Superior temporal gyrus (tissue), 1 donor: ENCODE data around the gene FGF10.

ENCODE experiments used
- DNase-seq: peaks from one replicate; pipeline ENCODE4 v3.0.0-alpha.2; 2016; ENCODE audit errors: extremely low spot score

The FGF10 gene

DNA sequence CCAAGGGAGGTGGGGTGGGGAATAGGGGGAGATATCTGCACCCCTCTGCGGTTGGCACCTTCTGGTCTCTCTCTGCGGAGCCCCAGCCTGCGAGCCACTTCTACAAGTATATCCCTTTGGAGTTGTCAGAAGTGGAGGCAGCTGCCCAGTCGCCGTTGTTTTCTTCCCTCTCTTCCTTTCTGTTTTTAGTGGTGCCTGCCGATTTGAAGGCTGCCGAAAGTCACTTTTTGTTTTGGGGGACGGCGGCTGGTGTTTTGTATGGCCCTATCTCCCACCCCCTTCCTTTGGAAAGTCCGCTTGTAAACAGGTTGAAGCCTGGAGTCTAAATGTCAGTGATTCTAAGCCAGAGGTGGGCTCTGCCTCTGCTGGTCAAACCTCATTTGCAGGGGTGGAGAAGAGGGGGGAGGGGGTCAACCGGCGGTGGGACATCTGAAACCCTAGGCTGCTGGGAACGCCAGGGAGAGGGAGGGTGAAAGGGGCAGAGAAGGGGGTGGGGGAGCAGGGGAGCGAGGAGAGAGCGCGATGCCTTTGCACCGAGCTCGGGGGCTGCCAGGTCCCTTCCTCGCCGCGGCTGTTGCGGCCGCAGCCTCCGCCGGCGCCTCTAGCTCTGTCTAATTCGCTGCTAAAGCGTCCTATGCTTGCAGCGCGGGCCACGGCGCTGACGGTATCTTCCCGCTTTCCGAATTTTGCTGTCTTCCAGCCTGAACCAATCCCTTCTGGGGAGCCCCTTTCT, at the start of gene FGF10:
Gene FGF10 (minus strand): TSS at position 331 of the 733 bp plus-strand sequence. CDS start 738 bp downstream, outside the sequence.
- no peak for DNase-seq

DNA sequence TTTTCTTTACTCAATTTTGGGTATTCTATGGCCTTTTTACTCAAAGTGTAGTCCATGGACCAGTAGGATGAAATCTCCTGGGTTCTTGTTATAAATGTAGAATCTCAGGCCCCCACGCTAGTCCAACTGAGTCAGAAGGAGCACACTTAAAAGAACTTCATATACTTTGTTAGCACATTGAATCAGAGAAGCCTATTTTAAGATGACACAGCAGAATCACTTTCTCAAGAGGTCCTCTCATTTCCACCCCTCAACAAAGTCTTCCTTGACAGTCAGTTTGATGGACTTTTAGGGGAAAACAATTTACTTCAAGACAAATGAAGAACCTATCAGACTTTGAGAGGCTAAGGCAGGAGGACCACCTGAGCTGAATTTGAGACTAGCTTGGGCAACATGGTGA, 37.7 kb upstream of the FGF10 start:
- DNase-seq: no peak

DNA sequence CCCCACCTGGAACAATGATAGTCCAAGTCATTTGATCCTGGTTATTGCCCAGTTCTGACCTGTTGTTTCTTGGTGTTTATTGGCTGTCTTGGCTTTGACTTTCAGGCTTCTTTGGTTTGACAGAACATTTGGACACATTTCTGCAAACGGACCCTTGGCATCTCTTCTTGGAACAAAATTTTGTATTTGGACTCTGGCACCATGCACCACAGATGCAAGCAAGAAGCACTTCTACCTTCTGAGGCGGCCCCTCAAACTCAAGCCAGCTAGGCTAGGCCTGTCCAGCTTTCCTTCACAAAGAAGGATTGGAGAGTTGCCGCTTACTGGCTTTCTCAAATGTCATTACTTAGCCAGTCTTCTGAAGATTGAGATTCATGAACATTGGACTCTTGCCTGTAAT, 23.1 kb upstream of the FGF10 start:
- DNase-seq: no peak

DNA sequence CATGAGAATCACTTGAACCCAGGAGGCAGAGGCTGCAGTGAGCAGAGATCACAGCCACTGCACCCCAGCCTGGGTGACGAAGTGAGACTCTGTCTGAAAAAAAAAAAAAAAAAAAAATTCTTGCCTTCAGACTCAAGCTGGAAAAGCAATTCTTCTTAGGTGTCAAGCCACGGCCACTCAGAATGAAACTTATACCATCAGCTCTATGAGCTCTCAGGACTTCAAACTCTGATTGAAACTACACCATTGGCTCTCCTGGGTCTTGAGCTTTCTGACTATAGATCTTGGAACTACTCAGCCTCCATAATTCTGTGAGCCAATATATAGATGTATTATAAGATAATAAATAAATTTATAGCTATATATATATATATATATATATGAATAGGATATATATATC, 12.9 kb upstream of the FGF10 start:
- DNase-seq: no peak

DNA sequence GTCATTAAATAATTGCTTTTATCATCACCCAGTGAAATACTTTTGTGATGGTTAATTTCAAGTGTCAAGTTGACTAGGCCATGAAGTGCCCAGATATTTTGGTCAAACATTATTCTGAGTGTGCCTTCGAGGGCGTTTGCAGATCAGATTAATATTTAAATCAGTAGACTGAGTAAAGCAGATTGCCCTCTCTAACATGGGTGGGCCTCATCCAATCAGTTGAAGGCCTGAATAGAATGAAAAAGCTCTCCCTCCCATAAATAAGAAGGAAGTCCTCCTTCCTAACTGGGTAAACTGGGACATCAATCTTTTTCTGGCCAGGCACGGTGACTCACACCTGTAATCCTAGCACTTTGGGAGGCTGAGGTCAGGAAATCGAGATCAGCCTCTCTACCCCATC, 12.4 kb upstream of the FGF10 start:
- DNase-seq: no peak

DNA sequence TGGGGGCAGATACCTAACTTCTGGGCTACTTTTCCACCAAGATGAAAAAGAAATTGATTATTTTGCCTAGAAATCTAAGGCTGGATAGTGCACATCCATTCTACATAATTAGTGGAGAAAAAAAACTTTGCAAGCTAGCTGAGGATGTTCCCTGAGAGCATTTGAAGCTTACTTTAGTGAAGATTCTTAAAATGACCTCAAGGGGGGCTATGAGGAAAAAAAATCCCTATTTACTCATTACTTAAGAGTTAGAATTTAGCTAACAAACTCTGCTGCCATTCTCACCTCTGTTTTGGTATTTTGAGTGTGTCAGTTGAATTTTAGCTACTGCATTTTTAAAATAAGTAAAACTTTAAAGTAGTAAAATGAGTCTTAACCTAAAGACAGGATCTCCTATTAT, 9.2 kb upstream of the FGF10 start:
- no peak for DNase-seq

DNA sequence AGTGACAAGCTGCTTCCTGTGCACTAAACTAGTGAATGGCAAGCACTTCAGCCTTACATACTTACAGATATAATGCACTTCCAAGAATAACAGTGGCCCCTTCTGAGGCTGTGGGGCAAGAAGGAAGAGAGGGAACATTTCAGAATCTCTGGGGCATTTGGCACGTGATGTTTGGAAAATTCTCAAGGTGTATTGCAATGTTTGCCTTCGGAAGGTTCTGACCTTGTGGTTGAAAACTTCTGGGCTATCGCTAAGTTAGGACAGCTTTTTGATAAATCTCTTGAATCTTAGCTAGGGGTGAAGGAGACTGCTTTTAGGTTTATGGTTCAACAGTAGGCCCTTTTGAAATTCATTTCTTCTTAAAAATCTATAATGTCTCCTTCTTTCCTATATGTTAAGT, 7.1 kb upstream of the FGF10 start:
- no peak for DNase-seq

DNA sequence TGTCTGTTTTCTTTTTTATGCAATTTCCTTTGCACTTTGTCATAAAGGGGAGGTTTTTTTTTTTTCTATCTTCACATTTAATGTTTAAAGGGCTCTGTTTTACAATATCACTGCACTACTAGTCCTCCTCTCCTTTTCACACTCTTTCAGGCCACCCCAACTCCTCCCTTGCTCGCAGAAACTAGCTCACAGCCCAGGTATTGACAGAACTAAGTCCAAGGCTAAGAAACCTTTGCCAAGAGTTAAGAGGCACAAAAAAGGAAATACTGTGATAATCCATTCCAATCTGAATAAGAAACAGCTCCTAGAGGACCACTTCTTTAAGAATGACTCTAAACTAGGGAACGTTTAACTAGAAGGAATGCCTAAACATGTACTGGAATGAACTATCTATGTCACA, 1.1 kb upstream of the FGF10 start:
- no peak for DNase-seq

DNA sequence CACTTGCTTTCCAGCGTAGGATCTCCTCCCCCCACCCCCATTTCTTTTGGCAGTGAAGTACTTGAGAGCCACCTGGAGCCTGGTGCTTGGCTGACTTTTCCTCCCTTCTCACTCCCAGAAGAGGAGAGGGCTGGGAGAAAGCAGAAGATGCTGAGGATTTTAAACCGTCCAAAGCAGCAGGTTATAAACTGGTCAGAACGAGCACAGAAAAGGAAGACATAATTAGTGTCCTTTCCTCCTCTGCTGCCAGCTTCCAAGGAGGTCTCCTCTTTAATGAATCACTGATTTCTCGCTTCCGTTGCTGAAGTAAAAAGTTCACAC, 563 bp upstream of the FGF10 start:
- DNase-seq: no peak

DNA sequence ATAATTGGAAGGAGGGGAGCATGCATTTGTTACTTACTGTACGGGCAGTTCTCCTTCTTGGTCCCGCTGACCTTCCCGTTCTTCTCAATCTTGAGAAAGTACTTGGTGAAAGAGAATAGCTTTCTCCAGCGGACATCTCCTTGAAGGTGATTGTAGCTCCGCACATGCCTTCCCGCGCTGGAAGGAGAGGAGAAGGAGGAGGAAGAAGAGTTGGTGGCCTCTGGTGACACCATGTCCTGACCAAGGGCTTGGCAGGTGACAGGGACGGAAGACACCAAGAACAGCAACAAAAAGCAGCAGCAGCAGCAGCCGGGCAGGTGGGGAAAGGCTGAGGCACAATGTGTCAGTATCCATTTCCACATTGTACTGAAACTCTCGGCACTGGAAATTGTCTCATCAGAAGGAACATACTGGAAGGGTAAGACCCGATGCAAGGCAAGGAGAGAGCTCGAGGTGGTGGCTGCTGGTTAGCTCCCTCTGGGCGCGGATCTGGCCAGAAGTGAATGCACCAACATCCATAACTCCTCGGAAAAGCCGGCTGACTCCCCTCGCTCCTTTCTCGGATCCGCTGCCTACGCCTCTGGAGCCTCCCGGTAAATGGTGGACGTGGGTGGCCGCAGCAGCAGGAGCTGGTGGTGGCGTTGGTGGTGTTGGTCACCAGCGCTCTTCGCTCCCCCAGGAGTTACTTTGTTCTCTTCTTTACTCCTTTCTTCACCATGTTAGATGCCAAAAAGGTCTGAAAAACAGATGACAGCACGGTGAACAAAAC, 715 bp downstream of the FGF10 start:
- DNase-seq: no peak

DNA sequence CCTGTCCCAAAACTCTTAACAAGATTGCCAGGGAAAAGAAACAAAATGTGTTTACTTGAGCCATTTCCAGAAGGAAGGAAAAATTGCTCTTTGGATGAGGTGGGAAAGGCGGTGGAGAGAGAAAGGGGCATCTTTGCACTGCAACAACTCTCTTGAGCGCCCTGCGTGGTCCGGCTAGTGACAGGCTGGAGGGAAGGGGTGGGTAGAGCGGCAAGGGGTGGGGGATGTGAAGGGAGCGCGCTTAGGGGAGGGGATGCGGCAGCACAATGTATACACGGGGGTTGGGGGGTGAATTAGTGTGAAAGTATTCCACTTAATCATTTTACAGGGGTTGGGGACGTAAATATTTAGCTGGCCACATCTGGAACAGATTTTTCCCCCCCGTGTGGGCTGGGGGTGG, 1.3 kb downstream of the FGF10 start:
- DNase-seq: no peak

DNA sequence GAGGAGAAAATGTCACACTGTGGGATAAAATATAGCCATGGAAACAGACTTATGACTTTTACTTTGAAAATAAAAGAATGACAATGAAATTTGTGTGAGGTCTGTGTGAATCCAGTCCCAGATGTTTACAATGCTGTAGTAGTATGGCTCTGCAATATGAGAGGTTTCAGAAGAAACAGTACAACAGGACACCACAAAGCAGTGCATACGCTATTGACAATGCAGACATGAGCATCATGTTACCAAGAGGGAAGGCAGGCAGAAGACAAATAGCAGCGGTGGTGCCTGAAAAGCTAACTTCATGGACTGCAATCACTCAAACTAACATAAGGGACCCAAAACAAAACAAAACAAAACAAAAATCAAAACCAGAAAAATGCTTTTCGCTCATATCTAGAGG, 1.8 kb downstream of the FGF10 start:
- DNase-seq: no peak

DNA sequence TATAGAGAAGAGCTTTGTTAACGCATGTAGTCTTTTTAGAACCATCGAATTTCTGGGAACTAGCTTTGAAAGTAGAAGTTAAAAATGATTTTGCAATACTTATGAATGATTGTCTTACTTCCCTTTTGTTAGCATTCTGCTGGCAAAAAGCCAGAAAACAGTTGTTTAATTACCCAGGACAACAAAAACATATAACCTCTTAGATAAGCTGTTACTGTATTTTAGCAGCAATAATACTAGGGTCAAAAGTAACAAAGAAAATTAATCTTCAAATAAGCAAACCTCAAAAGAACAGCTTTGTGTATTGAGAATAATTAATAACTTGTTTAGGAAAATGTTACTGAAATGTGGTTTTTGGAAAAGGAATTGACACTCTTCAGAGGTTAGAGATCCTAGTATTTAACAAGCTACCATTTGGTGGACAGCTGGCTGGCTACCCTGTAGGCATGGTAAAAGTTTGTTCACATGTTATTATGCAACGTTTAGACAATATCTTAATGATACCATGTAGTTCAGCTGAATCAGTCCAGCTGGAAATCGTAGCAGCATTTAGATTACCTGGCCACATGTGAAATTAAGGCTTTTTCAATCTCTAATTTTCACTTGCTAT, 3.8 kb downstream of the FGF10 start:
- no peak for DNase-seq

DNA sequence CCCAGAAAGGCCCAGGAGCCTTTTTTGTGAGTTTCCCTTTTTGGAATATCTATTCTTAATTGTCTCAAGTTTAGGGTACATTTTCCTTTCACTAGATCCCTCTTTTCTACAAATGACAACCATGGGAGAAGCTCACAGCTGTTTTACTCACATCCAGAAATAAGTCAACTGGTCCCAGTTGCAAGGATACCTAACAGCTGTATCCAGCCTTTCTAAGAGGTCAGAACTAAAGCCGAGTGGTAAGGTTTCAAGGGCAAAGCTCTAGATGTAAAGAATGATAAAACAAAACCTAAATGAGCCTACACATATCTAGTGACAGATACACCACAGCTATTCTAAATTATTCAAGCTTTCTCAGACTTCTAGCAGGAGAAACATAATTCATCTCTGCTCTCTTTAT, 4.4 kb downstream of the FGF10 start:
- no peak for DNase-seq

DNA sequence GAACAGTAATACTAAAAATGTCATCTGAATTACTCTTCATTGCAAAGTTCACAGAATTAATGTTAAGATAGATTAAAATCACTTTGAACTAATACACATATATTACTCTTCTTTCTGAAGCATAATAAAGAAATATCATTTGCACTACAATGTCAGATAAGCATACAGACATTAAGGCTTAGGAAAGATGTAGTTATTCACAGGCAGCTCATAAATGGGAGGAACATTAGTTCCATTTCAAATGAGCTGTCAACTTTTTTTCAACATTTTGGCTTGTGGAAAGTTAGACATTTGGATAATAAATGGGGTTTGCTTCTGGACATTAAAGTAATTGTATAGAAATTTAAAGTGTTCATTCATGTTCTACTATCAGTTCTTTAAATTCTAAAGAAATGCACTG, 6.3 kb downstream of the FGF10 start:
- no peak for DNase-seq

DNA sequence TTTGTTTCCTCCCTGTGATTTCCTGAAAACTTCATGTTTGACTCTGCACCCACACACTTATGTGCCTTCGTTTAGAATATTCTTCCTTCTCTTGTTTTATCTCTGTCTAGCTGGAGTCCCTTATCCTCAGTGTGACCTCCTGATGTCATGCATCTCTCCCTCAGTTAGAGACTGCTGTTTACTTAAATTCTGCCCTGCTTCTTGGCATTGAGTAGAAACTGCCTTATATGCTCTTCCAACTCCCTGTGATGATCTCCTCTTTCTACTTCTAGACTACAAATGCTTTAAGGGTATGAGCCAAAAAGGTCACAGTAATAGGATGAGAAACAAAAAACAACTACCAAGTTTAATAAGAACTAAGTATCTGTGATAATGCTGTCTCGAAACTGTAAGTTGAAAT, 12.2 kb downstream of the FGF10 start:
- DNase-seq: no peak

DNA sequence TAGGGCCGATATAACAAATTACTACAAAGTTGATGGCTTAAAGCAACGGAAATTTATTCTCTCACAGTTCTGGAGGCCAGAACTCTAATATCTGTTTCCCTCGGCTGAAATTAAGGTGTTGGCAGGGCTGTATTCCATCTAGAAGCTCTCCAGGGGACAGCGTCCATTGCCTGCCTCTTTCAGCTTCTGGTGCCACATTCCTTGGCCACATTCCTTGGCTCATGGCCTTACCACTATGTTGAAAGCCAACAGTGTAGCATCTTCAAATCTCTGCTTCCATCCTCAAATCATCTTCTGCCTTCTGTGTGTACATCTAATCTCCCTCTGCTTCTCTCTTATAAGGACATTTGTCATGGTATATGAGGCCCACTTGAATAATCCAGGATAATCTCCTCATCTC, 17.2 kb downstream of the FGF10 start:
- no peak for DNase-seq

DNA sequence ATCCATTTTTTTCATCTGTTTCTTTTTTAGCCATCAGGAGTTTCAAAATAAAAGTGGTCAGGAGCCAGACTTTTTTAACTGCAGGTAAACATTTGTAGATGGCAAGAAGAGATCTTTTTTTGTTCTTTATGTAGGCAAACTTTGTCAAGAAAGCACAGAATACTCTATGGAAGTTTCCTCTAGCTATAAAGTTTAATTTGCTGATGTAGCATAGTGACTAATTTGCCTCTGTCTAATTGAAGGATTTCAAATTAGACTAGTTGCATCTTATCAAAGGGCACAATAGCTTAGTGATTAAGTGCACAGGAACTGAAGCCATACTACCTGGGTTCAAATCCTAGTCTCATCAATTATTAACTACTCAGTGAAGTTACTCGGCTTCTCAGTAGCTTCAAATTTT, 22.0 kb downstream of the FGF10 start:
- DNase-seq: no peak

DNA sequence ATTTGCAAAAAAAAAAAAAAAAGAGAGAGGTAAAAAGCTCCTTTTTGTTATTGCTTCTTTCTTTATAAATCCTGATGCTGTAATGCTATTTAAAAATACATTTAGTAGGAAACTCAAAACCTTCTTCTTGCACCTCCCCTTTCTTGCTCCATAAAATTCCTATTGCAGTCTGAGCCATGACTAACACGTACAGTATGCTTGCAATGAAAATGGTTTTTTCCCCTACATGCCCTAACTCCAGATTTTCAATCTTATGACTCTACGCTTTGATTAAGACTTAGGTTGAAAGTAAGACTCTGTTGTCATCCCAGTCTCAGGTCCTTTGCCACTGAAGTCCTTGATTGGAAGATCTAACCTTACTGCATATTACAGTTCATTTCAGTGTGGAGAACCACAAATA, 23.9 kb downstream of the FGF10 start:
- DNase-seq: no peak

DNA sequence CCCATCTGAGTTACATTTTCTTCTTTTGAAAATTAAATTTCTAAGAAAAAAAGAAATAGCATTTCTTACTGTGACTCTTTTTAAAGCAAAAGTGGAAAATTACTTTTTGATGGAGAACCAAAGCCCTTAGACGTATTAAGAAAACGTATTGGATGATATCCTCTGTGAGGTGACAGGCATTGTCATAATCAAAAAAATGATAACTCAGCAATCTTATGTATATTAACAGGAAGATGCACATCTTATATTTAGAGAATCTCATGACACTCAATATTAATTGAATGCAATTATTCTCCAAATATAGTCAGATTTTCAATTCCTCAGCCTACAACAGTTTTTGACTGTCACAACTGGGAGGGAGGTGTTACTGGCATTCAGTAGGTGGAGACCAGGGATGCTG, 25.1 kb downstream of the FGF10 start:
- DNase-seq: no peak

DNA sequence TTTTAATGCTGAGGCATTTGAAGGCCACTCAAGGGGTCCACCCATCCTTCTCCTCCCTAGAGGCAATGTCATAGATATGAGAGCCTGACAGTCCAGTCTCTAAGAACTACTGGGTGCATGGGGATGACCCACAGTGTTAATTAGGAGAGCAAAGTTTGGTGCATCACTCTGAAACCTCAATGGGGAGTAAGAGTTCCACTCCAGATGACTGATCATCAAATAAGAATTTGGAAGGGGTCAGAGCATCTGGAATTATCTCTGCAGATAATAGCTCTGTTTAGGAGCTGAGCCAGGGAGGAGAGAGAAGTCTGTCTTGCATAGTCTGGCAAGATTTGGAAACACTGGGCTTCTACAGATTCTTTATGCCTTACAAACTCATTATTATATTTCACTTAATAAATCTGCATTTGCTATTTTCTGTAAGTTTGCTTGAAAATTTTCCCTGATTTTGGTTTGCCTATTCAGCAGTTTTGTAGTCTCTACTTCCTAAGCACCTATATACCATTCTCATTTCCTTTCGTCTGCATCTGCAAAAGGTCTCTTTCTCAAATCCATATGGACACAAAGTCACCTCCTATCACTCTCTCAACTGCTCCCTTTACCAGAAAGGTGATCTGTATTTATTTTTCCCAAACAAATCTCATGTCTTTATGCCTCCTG, 27.7 kb downstream of the FGF10 start:
- no peak for DNase-seq

DNA sequence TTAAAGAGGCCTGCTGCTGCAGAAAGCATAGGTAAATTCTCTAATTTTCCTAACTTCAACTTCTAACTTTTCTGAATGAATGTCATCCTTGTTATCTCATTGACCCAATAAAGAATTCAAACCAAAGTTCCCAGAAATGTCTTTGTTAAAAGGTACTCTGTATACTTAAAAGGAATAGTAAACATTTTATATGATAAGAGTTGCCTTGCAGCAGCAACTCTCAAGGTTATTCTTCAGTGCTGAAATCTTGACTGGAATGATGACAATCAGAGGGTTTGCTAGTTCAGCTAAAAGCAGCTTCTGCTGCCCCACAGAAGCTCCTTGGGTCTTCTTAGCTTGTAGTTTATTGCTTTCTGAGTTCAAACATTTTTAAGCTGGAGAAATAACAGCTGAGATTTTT, 28.3 kb downstream of the FGF10 start:
- no peak for DNase-seq

DNA sequence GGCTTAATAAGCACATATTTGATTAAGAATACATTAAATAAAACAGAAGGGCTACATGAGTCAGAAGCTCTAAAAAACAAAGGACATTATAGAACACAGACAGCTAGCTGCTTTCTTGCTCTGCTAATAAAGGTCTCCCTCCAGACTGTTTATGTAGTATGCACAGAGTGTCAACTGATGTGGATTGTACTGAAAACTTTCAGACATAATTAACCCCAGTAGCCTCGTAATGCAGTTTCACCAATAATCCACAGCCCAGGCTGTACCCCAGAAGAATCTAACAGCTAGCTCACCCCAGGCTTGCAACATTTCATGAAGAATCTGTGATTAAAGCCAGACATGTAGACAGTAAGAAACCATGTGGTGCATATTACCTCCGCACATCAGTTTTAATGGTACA, 30.8 kb downstream of the FGF10 start:
- DNase-seq: no peak
